Endothelial cell of hepatic sinusoid (primary cell): Measurements from ENCODE around the gene ART4.

Source experiments
- in situ Hi-C: cut with HindIII; loops from 2 replicates; pipeline ENCODE4 v1.10.0; 2017; ENCODE audit warnings: low sequenced_read_pairs

Gene ART4

DNA sequence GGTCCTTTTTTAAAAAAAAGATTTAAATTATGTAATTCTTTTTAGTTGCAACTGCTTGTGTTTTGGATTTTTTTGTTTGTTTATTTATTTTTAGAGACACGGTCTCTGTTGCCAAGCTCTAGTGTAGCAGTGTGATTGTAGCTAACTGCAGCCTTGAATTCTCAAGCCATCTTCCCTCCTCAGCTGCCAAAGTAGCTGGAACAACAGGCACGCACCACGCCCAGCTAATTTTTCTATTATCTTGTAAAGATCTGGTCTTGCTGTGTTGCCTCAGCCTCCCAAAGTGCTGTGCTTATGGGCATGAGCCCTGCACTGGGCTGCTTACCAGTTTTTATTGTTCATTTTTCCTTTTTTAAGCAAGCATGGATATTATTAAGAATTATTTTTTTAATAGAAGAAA lies 10.6 kb upstream of the ART4 start:
- in situ Hi-C loops = no loop called here

DNA sequence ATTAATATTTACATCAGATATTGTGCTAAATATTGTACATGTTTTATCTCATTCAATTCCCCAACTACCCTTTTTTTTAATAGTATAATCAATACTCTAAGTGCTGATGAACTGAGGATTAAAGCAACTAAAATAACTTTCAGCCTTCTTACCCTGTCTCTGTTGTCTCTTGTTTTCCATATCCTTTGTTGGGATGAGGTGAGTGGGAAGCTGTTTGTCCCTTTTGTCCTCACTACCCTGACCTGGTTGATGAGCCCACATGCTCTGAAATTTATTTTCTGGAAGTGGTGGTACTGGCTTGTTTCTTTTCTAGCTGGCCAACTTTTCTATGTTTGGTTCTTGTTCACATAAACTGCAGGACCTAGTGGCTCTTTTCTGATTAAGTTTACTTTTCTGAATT lies 9.6 kb upstream of the ART4 start:
- in situ Hi-C loops = no loop called here

DNA sequence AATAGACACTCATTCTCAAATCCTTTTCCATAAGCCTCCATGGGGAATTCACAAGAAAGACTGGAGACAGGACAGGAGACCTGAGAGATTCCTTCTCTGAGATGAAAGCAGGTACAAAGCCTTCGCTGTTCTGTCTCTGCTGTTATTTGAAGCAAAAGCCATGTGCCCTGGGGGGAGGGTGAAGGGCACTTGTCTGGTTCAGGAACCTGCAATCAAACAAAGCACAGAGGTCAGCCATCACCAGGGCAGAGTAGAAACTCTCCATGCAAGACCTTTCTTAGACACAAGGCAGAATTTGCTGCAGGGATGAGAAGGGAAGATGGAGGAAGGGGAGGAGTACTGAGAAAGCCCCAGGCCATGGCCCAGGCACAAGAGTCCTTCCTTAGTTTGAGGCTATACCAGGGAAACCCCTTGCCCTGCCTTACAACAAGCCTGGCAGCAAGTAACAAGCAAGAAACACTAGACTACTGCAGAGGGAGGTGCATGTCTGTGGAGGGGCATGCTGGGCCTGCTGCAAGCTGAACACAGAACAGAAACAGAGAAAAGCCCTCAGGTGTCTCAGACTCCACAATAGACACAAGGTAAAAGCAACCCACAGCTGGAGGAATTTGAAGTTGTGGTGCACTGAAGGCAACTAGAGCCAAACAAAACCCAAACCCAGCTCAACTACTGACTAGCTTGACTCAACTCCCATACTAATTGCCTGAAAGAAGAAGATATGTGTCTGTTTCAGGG lies 7.8 kb upstream of the ART4 start:
- in situ Hi-C loops = no loop called here

DNA sequence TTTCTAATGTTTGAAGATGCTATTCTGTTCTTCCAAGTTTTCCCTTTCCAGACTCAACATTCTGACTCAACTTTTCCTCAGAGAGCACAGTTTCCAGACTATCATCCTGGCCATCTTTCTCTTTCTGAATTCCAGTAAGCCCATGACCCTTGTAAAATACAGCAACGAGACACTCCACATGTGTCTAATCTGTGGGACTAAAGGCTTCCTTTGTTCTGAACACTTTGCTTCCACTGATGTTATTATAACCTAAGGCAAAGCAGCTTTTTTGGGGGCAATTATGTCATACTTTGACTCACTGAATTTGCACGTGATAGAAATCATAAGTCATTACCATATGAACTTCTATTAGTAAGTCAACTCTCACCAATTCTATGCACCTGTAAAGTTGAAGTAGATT lies 6.3 kb upstream of the ART4 start:
- in situ Hi-C loops = no loop called here

DNA sequence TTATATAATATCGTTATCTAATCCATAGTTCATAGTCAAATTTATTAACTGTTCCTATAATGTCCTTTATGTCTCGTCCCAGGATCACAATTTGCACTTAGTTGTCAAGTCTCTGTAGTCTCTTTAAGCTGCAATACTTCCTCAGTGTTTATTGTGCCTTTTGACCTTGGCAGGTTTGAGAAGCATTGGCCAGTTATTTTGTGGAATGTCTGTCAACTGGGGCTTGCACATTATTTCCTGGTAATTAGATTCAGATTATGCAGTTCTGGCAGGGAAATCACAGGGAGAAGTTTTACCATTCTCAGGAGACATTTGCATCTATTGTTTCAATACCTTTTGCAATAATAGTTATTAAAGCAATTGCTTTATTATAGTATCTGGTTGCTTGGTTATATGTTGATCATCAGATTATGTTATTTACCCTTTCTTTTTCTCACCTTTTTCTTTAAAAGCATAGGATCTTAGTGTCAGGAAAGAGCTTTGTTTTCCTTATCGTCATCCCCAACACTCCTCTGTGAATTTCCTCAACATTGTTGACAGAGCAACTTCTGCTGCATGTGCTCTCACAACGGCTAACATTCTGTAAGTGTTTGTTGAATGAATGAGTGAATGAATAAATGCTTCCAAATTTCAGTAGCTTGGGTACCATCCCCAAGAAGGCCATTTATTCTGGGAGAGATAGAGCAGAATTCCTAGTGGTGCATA lies 3.7 kb upstream of the ART4 start:
- in situ Hi-C loops = no loop called here

DNA sequence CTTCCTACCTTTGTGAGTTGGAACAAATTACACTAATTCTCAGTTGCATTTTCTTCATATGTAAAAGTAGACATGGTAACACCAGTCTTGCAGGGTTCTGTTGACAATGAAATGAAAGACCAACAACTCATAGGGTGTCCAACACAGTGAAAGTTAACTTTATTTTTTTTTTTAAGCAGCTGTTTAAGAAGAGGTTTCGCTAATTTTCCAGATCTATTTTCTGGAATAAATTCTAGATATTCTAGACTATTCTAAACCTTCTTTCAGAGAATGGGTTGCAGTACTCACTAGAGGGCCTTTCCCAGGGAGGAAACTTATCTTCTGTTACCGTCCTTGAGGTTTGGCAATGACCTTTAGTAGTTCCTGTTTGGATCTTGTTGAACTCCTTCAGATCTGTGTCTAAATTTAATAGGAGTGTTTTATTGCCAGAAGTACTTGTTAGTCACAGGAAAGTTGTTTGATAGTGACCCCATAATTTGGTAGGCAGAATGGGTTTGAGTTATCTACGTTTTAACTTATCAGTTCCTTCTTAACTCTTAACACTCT lies 2.8 kb upstream of the ART4 start:
- in situ Hi-C loops = no loop called here

DNA sequence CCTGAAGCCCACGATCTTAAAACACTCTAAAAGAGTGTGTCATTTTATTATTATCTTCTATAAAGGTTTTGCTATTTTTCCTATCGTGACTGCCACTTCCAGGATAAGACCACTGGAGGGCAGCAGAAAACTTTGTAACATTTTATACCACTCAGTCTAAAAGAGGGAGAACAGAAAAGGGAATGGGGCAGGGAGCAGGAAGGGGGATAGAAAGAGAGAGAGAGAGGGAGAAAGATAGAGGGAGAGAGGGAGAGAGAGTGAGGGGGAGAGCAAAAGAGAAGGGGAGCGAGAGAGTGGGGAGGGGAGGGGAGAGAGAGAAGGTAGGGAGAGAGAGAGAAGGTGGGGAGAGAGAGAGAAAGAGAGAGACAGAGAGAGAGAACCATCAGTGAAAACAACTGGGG lies 2.0 kb upstream of the ART4 start:
- in situ Hi-C loops = no loop called here

DNA sequence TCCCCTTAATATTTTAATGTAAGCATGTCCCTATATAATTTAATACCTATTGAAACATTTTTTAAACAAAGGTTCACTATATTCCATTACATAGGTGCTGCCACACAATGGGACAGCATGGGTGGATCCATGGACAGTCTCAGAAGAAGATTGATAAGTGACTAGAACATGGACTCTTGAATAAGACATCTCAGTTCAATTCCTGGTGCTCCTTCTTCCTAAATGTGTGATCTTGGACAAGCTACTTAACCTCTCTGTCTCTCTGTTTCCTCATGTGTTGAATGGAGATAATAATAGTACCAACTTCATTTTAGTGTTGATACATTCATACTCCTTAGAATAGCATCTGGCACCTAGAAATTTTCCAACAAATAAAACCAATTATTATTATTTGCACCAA lies 1.1 kb upstream of the ART4 start:
- in situ Hi-C loops = no loop called here

DNA sequence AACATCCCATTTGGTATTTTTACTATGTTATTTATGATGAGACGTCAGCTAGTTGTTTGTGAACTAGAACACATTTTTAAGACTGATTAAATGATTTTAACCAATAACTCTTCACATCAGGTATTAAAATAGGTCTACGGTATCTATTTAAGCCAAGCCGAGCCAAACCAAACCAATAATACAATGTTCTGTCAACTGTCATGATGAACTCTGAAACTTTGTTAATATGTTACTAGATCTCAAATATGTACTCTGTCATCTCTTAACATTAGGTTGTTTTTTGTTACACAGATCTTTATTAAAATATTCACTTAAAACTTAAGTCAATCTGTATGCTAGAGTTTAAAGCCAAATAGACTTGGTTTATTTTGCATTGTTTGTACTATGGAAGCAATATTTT lies 1.0 kb downstream of the ART4 start:
- in situ Hi-C loops = no loop called here

DNA sequence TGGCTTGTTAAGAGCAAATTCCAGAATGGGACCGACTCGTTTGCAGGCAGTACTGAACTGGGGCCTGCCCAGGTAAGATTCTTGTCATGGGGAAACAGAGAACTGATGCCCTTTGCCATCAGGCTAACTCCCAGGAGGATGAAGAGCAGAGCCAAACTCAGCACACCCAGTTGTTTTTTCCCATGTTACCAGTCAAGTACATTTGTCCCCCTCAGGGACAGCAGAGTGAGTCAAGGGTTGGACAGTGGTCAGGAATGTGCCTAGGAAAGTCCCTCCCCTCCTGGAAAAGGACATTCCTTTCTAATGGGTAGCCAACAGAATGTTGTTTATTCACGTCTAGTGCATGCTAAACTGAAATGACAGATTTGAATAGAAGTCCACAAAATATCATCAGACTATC lies 1.6 kb downstream of the ART4 start:
- in situ Hi-C loops = no loop called here

DNA sequence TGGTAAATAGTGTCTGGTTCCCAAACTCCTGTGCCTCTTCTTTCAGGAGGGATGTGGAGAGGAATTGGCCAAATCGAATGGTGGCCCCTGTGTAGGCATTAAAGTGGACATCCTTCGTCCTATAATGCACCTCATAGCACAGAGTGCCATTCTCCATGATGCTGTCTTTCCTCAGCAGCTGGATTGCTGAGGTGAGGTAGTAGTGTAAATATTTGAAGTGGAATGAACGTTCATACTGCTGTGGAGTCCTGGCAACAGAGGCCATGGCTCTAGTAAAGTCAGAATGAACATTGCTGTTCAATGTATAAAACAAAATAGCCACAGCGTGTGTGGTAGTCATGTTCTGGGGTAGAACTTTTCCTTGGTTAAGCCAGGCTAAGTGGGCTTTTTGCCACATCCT lies 2.7 kb downstream of the ART4 start:
- in situ Hi-C loops = no loop called here

DNA sequence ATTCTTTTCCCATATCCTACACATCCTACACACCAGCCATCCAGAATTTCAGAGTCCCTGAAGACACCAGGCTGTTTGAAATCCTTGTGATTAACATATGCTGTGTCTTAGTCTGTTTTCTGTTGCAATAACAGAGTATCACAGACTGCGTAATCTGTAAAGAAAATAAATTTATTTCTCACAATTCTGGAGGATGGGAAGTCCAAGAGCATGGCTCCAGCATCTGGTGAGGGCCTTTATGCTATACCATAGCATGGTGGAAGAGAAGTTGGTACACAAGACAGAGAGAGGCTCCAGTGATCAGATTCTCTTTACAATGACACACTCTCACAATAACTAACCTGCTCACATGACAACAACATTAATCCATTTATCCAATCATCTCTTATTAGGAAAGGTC lies 4.1 kb downstream of the ART4 start:
- in situ Hi-C loops = loop anchor here (5.0 kb wide), 1 partner anchor 67 kb away; a partner anchor contains a TSS

DNA sequence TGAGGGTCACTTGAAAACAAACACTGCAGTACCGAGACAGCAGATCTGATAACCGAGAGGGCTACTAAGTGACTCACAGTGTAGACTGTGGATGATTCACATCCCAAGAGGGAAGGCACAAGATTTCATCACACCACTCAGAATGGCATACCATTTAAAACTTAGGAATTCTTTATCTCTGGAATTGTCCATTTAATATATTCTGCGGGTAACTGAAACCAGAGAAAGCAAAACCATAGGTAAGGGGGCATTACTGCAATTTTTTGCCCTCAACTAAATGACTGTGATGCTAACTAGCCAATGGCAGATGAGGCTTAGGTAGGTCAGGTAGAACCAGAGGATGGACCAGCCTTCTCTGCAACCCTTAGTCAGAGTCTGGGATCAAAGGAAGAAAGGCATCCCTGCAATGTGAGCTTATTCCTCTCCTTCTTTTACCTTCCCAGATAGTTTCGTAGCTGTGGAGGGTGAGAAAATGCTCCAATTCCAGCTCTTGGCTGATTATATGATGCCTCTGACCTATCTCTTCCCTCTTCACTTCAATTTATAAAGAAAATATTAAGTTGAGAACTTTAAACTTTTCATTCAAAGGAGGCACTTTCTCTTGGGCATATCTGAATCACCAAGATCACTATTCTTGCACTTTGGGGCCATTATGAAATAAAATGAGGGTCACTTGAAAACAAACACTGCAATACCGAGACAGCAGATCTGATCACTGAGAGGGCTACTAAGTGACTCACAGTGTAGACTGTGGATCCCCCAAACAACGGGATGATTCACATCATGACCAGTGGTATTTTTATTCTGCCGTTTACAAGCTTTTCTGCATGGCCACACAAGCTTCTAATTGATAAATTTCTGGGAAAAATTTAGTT lies 6.8 kb downstream of the ART4 start:
- in situ Hi-C loops = loop anchor here (5.0 kb wide), 1 partner anchor 64 kb away; a partner anchor contains a TSS

DNA sequence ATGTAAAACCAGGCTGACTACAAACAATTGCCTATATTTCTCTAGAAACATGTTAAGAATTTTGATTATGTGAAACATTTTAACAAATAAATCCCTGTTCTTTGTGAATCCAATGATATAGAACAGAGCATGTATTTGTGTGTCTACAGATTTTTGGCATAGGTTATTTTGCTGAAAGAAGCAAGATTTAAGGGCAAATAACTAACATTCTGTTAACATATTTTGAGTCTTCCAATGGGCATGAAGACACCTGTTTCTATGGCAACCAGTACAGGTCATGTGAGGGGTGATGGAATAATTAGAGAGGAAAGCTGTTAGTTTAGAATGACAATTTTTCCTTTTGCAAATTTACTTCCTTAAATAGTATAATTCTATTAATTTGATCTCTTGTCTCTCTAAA lies 8.8 kb downstream of the ART4 start:
- in situ Hi-C loops = no loop called here

DNA sequence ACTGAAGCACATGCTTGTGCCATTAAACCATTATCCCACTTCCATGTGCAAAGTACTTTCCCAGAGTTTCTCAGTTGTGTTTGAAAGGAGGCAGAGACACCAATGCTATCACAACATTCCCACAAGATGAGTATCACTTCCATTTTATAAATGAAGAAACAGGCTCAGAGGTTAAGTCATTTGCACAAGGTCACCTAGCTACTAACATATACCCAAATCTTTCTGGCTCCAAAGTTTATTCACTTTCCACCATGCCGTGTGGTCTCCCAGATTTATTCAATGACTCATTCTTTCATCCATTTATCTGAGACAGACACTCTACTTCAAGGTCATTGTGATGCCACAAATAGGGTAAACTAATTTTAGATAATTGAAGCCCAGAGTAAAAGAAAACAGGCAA lies 9.4 kb downstream of the ART4 start:
- in situ Hi-C loops = no loop called here

DNA sequence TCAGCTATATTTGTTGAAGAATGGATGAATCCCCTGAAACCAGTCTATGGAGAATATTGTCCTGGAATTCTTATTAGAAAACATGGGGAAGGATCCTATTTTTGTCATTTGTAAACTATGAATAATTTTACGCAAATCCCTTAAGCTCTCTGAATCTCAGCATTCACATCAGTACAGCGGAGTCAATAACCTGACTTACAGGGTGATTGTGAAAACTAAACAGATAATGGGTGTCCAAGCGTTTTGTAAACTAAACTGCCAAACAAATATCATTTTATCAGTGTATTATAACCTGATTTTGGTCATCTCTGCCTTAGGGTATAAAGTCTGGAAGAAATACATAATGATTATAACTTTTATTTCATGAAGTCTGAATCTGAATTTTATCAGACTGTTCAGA lies 10.0 kb downstream of the ART4 start:
- in situ Hi-C loops = no loop called here

DNA sequence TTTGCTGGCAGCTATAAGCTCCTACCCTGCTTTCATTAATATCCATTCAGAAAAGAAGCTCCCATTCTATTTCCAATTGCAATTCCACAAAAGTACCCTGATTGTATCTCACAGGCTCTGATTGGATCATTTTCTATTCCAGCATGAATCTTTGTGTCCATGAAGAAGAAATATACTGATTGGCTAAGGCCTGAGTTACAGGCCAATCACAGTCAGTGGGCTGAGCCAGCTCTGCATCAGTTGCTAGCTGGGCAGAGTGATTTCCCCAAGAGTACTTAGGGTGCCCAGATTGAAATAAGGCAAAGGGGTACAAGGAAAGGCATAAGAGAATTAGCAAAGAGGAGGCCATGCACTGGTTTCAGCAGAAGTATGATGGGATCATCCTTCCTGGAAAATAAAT lies 14.4 kb downstream of the ART4 start:
- in situ Hi-C loops = loop anchor here (5.0 kb wide), 1 partner anchor 63 kb away; no protein-coding TSS in a partner anchor

DNA sequence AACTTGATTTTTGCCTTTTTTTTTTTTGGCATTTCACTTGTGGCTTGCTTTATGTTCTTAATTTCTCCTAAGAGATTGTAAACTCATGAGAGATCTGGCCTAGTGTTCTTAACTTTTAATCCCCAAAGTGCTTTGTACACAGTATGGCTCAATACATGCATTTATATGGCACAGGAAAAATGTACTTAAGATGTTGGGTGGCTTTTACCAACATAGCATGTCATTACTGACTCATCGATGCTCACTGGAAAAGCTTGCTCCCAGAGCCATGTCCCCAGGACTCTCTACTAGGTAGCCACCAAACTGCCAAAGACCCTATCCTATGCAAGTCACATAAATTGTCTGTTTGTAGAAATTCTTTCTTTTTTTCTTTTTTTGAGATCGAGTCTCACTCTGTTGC lies 16.3 kb downstream of the ART4 start:
- in situ Hi-C loops = loop anchor here (5.0 kb wide), 1 partner anchor 65 kb away; no protein-coding TSS in a partner anchor

DNA sequence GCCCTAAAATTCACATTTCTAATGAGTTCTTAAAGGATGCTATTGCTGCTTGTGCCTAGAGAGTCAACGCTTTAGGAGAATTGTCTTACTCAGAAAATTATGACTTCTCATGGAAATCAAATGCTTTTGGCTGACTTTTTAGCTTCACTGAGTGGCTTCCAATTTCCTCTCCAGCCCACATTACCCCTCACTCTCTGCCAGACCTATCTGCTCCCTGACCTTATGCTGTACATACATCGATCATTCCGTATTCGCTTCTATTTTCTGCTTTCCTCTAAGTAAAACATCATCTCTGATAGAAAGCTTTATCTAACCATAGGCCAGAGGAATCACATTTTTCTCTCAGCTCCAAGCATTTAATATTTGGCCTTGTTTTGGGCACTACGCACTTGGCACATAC lies 16.8 kb downstream of the ART4 start:
- in situ Hi-C loops = loop anchor here (5.0 kb wide), 1 partner anchor 66 kb away; no protein-coding TSS in a partner anchor

DNA sequence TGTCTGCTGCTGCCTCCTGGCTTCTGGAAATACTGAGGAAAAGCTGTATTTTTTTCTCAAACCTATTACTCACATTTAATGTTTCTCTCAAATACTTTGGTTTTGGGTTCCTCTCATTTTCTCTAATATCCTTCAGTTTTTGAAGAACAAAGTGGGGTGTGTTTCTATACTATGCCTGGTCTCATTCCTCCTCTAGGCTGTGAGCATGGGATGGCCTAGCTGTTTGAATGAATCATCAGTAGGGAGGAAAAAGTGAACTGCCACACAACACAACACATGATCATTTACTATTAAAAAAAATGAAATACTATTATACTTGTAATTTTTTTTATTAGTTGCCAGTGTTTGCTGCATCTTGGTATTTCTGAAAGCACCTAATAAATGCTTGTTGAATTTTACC lies 18.1 kb downstream of the ART4 start:
- in situ Hi-C loops = loop anchor here (5.0 kb wide), 1 partner anchor 67 kb away; no protein-coding TSS in a partner anchor

DNA sequence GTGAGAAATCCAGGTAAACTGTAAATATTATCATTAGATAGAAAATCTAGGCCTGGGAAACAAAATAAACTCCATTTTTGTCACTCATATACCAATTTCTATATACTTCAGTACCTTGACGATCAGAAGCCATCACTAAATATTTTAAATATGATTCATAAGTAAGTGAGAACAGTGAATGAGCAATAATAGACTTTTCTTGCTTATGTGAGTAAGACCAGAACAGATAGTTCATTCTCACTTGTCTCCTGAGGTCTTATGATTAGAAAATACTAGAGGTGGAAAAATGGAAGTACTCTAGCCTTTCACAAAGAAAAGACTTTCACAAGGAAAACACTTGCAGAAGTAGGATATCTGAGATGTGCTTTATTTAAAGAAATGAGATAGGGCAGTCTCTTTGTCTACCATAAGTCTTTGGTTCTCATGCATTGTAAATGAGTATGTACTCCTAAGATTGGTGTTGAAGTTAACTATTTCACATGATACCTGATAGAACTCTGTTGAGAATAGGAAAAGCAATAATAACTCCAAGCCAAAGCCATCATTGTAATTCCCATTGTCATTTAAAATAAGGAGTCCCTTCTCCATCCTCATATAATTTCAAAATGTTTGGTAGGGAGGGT lies 19.2 kb downstream of the ART4 start:
- in situ Hi-C loops = no loop called here
